Measurements from ENCODE around the gene TRIO.

DNA sequence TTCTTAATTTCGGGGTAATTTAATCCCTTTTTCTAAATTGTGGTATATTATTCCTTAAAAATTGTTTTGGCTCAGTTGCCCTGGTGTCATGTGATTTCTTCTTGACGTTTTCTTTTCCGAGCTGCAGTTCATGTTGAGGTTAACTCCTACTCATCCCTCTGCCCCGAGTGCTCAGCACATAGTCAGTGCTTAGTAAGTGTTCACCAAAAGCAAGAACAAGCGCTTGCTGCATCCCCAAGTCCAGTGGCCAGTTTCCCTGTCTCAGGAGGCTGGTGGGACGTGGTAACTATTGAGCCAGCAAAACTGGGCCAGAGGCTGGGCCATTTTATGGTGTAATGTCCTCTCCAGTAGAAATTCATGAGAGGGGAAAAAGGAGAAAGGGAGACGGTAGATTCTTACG lies 23.3 kb downstream of the TRIO start:
- TF ChIP-seq, protein P1, sequence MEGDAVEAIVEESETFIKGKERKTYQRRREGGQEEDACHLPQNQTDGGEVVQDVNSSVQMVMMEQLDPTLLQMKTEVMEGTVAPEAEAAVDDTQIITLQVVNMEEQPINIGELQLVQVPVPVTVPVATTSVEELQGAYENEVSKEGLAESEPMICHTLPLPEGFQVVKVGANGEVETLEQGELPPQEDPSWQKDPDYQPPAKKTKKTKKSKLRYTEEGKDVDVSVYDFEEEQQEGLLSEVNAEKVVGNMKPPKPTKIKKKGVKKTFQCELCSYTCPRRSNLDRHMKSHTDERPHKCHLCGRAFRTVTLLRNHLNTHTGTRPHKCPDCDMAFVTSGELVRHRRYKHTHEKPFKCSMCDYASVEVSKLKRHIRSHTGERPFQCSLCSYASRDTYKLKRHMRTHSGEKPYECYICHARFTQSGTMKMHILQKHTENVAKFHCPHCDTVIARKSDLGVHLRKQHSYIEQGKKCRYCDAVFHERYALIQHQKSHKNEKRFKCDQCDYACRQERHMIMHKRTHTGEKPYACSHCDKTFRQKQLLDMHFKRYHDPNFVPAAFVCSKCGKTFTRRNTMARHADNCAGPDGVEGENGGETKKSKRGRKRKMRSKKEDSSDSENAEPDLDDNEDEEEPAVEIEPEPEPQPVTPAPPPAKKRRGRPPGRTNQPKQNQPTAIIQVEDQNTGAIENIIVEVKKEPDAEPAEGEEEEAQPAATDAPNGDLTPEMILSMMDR (IDR thresholded peaks at IDR 0.05), result no peak
- TF ChIP-seq POLR2A (IDR thresholded peaks at IDR 0.05; ENCODE audit: low read depth), result no peak
